BJ (cell line): ENCODE measurements around the gene DPEP2NB. TPM values are rescaled to one million over a fixed set of nuclear protein-coding genes. Genes with fewer than 3 reads are reported as not detected.

Experiments used
- CTCF ChIA-PET: fragments of 350-600 bp; formaldehyde crosslinking; extraction: SDS; loops from one replicate; lab custom pipeline; 2021; ENCODE audit warnings: antibody characterized with exemption, inconsistent platforms; lab: Yijun Ruan, JAX
- POLR2A ChIA-PET: fragments of 300-600 bp; sonication (Branson Sonifier 250); formaldehyde crosslinking; extraction: SDS; loops from one replicate; lab custom pipeline; 2021; ENCODE audit warnings: antibody characterized with exemption; lab: Charles Lee
- DNase-seq: peaks from one replicate; pipeline ENCODE4 v3.0.0-alpha.2; 2011; ENCODE audit warnings: low read depth
- H3K27me3 ChIP-seq: 2 replicates; pipeline ENCODE4 v1.6.0; 2011; ENCODE audit warnings: low read length; ENCODE audit not compliant: control insufficient read depth, insufficient read depth
- H3K36me3 ChIP-seq: 2 replicates; pipeline ENCODE4 v1.5.1; 2011; ENCODE audit warnings: low read length; ENCODE audit not compliant: control insufficient read depth, insufficient read depth
- H3K4me3 ChIP-seq: 2 replicates; pipeline ENCODE4 v1.5.1; 2011; ENCODE audit warnings: low read depth, mild to moderate bottlenecking, control low read depth, low read length
- polyA plus RNA-seq: library from polyadenylated mRNA; depleted of rRNA; stranded (reverse); fragments of >200 nt; gene quantifications from 2 replicates; pipeline ENCODE4 v1.2.3, GENCODE V29; 2011
- TF ChIP-seq, protein P1 (sequence below): IDR thresholded peaks from 2 replicates; pipeline ENCODE4 v1.5.1; 2011; ENCODE audit warnings: low read depth, mild to moderate bottlenecking, control low read depth, inconsistent platforms, low read length, moderate library complexity; ENCODE audit not compliant: insufficient read depth

Gene DPEP2NB
- polyA plus RNA-seq, 1 experiment = not detected

DNA sequence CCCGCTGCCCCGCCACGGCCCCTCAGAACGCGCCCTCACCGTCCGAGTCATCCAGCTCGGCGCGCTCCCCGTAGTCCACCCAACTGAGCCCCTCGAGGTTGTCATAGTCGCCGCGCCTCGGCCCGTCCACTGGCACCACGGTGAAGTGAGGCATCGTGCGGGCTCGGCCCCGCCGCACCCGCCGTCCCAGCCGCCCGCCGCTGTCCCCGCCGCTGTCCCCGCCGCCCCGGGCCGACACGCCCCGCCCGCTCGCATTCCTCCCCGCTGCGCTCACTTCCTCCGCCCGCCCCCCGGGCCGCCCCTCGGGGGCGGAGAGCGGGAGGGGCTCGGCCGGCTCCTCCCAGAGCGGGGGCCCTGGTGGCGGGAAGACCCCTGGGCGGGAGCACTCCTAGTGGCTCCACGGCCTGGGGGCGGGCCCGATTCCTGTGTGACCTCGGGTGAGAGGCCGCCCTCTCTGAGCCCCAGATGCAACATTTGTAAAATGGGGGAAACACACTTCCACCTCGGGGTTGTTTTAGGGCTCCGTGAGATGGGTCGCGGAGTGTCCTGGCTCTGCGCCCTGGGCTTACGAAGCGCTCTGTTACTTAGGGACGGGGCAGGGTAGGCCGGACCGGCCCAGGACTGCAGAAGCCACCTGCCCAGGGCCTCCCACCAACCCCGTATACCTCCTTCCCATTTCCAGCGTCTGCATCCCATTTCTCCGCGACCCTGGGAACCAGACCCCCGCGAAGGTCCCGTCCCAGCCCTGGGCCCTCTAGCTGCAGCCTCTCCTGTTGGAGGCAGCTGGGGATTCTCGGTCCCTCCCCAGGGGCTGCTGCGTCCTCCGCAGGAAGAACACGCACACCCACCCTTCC, 47.1 kb downstream of the DPEP2NB start, which contains the start of gene SLC12A4:
Gene SLC12A4, minus strand, starts transcription at position 238 of the 854 bp plus-strand sequence. Its CDS starts 84 bp downstream, at position 154.
- TF ChIP-seq, protein P1, sequence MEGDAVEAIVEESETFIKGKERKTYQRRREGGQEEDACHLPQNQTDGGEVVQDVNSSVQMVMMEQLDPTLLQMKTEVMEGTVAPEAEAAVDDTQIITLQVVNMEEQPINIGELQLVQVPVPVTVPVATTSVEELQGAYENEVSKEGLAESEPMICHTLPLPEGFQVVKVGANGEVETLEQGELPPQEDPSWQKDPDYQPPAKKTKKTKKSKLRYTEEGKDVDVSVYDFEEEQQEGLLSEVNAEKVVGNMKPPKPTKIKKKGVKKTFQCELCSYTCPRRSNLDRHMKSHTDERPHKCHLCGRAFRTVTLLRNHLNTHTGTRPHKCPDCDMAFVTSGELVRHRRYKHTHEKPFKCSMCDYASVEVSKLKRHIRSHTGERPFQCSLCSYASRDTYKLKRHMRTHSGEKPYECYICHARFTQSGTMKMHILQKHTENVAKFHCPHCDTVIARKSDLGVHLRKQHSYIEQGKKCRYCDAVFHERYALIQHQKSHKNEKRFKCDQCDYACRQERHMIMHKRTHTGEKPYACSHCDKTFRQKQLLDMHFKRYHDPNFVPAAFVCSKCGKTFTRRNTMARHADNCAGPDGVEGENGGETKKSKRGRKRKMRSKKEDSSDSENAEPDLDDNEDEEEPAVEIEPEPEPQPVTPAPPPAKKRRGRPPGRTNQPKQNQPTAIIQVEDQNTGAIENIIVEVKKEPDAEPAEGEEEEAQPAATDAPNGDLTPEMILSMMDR = peak; percentile 10; the same call in 1 of the 2 replicates
- CTCF ChIA-PET = interaction anchor here (0.6 to 2.8 kb wide), 2 partner anchors 72 to 152 kb away, joined by 3 to 15 read pairs; no protein-coding TSS in a partner anchor
- POLR2A ChIA-PET = no interaction called here
- H3K36me3 ChIP-seq = peaks cover 4% of the 10 kb centered on the region
- DNase-seq = peak; percentile 18
- H3K27me3 ChIP-seq = no peaks in the 10 kb centered on the region
- peak within 1 kb of the TSS; percentile 80 for H3K4me3 ChIP-seq

DNA sequence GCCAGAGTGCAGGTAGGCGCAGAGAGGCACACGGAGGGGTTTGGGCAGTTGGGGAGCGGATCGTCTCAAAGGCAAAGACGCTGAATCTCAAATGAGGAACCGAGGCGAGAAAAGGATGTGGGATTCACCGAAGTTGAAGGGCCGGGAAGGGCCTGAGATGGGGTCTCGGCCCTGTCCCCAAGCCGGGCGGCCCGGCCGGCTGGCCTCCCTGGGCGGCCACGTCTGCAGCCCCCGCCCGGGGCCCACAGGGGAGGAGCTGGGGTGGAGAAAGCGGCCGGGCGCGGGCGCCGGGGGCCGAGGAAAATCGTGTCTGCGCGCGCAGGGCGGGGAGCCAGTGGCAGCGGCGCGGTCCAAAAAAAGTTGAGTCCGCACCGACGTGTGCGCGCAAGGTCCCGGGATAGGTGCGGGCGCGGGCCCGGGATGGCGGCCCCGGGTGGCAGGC, 47.7 kb downstream of the DPEP2NB start:
- no peak for DNase-seq
- ChIA-PET CTCF (interaction anchor here (0.6 to 2.8 kb wide), 2 partner anchors 73 to 151 kb away, joined by 3 to 15 read pairs; no protein-coding TSS in a partner anchor), POLR2A (no interaction called here)
- H3K27me3 ChIP-seq = no peaks in the 10 kb centered on the region
- TF ChIP-seq, protein P1 = no peak
- peaks cover 10% of the 10 kb centered on the region for H3K36me3 ChIP-seq
- H3K4me3 ChIP-seq = peak overlapping the region; percentile 80

DNA sequence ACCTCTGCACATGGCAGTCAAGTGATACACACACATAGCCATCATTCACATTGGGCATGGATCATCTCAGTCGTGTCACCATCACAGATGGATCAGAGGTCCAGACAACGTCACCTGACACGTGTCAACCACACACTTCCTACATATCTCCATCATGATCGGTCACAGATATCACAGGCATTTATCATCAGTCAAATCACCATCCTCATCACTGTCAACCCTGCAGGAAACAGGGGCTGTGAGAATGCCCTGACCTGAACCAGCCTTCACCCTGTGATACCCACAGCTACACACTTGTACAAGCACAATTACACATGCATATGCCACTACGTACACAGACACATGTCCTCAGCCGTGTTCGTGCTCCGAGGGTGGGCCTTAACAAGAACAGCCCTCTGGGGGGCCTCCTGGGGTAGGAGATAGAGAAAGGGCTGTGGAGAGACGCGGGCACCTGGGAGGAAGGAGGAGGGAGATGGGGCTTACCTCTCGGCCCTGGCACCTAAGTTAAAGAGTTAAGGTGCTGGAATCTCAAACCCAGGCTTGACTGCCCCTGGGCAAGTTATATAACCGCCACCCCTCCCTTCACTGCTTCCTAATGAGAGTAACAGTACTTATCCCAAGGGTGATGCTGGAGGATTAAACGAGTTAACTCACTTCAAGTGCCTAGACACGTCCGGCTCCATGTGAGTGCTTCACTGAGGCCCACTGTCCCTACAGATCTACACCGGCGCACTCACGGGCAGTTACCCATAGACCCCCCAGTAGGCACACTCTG, 48.3 kb downstream of the DPEP2NB start:
- Histone ChIP-seq H3K27me3 (no peaks in the 10 kb centered on the region), H3K4me3 (peak overlapping the region; percentile 80), H3K36me3 (peaks cover 15% of the 10 kb centered on the region)
- no peak for DNase-seq
- POLR2A ChIA-PET = interaction anchor here (0.6 to 1.0 kb wide), 2 partner anchors 31 to 133 kb away, joined by 3 to 4 read pairs; partner anchors contain the start of gene PSMB10
- TF ChIP-seq, protein P1 = no peak
- CTCF ChIA-PET = interaction anchor here (1.3 to 2.8 kb wide), 3 partner anchors 25 to 73 kb away, joined by 5 to 15 read pairs (median 9); partner anchors contain the start of gene PSMB10

DNA sequence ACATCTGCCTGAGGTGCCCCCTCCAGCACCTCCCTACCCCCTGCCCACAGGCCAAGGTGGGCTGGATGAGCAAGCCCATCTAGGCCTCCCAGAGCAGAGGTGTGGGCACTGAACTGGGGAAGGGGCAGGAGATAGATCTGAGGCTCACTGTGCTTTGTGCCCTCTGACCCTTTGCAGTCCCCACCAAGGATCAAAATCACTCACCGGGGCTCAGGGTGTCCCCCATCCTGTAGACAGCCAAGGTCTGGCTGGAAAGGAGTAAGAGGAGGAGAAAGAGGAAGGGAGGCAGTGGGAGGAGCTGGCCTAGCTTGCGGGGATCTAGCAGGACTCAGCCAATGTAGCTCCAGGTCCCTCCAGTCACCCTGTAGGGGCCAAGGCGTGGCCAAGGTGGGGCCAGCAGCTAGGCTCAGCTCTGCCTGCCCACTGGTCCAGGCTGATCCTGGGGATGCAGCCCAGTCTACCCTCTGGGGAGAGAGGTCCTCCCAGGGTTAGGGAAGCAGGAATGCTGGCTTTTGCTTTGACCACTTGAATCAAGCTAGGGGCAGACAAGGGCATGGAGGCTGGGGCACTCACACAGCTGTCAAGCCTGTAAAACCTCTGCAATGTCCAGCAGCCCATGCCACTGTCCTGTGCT, 49.0 kb downstream of the DPEP2NB start:
- no peak for DNase-seq
- Histone ChIP-seq H3K4me3 (peak overlapping the region; percentile 80), H3K36me3 (peaks cover 22% of the 10 kb centered on the region), H3K27me3 (no peaks in the 10 kb centered on the region)
- TF ChIP-seq, protein P1 = no peak
- POLR2A ChIA-PET = interaction anchor here (0.6 to 1.0 kb wide), 3 partner anchors 30 to 132 kb away, joined by 3 to 4 read pairs (median 4); partner anchors contain the start of gene PSMB10
- CTCF ChIA-PET = interaction anchor here (1.3 to 2.8 kb wide), 5 partner anchors 24 to 83 kb away, joined by 3 to 15 read pairs (median 5); partner anchors contain the start of gene PSMB10
